Right ventricle myocardium superior (tissue), 1 donor: Measurements from ENCODE around the gene PNLIPRP2. TPM values are rescaled to one million over a fixed set of nuclear protein-coding genes. Genes with fewer than 3 reads are reported as not detected.

Experiments
- ATAC-seq: fragments of 200-7000 bp; cut with Tn5 transposase; one replicate; pipeline ENCODE4 v1.9.1; 2020; ENCODE audit warnings: mild to moderate bottlenecking; ENCODE audit not compliant: poor library complexity
- DNase-seq: peaks from one replicate; pipeline ENCODE4 v3.0.0-alpha.2; 2020
- intact Hi-C: fragments of 100-400 bp; cut with DNase I; formaldehyde crosslinking; loops from one replicate; pipeline ENCODE4 v1.11.2; 2022
- total RNA-seq: library from RNA; stranded (reverse); fragmentation: NEBNext Ultra II Directional; extraction: Animal tissue kit (Norgen Biotek cat#: 25700); gene quantifications from one replicate; pipeline ENCODE4 v1.2.1, GENCODE V29; 2021
- donor health status: DM: no; HTN: yes; CAD: no; lungs with severe emphysema.

PNLIPRP2 gene
- total RNA-seq, 1 donor from 2014 or later, result not detected

GRCh38 chr10:116691635-116692034 lies 70.9 kb downstream of the PNLIPRP2 start:
- ATAC-seq (peak; percentile 19), DNase-seq (peak; percentile 65)
- intact Hi-C loops, result loop anchor here (5.0 kb wide), 1 partner anchor 91 kb away; no protein-coding TSS in a partner anchor

GRCh38 chr10:116692225-116692624 lies 71.5 kb downstream of the PNLIPRP2 start:
- DNase-seq (no peak), ATAC-seq (no peak)
- intact Hi-C loops, result loop anchor here (5.0 kb wide), 1 partner anchor 90 kb away; no protein-coding TSS in a partner anchor

- DNase-seq (no peak), ATAC-seq (no peak)
- intact Hi-C loops, result loop anchor here (5.0 kb wide), 1 partner anchor 88 kb away; no protein-coding TSS in a partner anchor
Observed at GRCh38 chr10:116694243-116694926, 73.6 kb downstream of the PNLIPRP2 start.

Other genes starting within 250 kb of the PNLIPRP2 start
- gene PNLIPRP3, start 193.1 kb upstream of the PNLIPRP2 start, total RNA-seq, result not detected
- gene PNLIP, start 75.0 kb upstream of the PNLIPRP2 start, total RNA-seq, result not detected
- gene PNLIPRP1, start 30.0 kb upstream of the PNLIPRP2 start, total RNA-seq, result not detected
- 15.9 TPM for gene HSPA12A, start 121.6 kb downstream of the PNLIPRP2 start, total RNA-seq
- gene ENO4, start 228.5 kb downstream of the PNLIPRP2 start, total RNA-seq, result 0.46 TPM